ENCODE results near the gene USP20. TPM values are rescaled to one million over a fixed set of nuclear protein-coding genes. Genes with fewer than 3 reads are reported as not detected.

The USP20 gene
- total RNA-seq, 2 experiments from 2014 or later: 37.6 to 48.5 TPM

DNA sequence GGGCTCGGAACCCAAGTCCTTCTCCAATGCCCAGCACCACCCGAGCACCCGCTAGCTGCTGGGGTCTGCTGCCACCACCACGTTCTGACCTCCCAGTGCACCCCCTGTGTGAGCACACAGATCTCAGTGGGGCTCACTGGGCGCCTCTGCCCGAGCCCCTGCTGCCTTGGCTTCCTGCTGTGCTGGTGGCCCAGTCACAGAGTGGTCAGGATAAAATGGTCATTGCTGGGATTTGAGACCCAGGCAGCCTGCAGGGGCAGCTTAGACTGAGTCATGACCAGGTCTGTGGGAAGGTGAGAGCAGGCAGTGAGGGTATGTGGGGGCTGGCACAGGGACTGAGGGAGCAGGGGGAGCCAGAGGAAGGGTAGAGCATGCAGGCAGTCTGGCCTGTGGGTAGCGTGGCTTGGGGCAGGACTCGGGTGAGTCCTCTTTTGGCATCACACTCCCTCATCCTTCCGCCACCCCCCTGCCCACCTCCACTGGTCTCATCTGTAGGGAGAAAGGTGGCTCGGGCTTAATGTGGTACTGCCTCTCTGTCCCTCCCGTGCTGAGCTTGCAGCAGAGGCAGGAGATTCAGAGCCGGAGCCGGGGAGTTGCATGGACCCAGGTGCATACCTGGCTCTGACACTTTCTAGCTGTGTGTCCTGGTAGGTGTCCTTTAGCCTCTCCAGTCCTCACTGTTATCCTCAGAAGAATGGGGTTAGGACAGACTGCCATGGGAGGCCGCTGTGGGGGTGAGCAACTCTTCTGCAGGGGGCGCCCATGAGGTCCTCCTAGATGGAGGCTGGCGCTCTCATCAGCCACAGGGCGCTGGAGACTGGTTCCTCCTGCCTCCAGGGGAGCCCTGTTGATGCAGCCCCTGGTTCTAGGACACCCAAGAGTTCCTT is 32.1 kb downstream of the USP20 start:
- peaks cover 83% of the 10 kb centered on the region for H3K4me1 Mint-ChIP-seq
- H3K27me3 Mint-ChIP-seq: no peaks in the 10 kb centered on the region
- DNase-seq (peak; percentile 61), ATAC-seq (no peak)
- peak overlapping the region; percentile 94 for H3K27ac Mint-ChIP-seq
- ChIA-PET CTCF (interaction anchor here (1.0 to 1.4 kb wide), 2 partner anchors 30 to 239 kb away, joined by 3 to 4 read pairs; no protein-coding TSS in a partner anchor), POLR2A (interaction anchor here (0.6 to 1.6 kb wide), 3 partner anchors 21 to 40 kb away, joined by 3 to 6 read pairs (median 5); no protein-coding TSS in a partner anchor)
- no peaks in the 10 kb centered on the region for H3K9me3 Mint-ChIP-seq (ENCODE audit: low read depth)
- H3K4me3 Mint-ChIP-seq: no peak overlapping the region
- H3K36me3 Mint-ChIP-seq (ENCODE audit: low read depth): peaks cover 37% of the 10 kb centered on the region
- intact Hi-C loops (cut with DNase I, micrococcal nuclease): loop anchor here (2.0 kb wide), 2 partner anchors 17 to 33 kb away; partner anchors contain the start of genes C9orf78 (in 1 of the 2) and USP20 (in 1 of the 2)

- ATAC-seq (no peak), DNase-seq (no peak)
- intact Hi-C loops (cut with DNase I, micrococcal nuclease): loop anchor here in 1 of 2 experiments (2.0 kb wide), 1 partner anchor 33 kb away; the partner anchor contains the start of genes C9orf78 and USP20
- H3K36me3 Mint-ChIP-seq (ENCODE audit: low read depth): peaks cover 35% of the 10 kb centered on the region
- CTCF ChIA-PET: interaction anchor here (1.0 to 1.4 kb wide), 4 partner anchors 29 to 238 kb away, joined by 3 to 6 read pairs (median 4); no protein-coding TSS in a partner anchor
- peaks cover 75% of the 10 kb centered on the region for H3K4me1 Mint-ChIP-seq
- H3K27me3 Mint-ChIP-seq: no peaks in the 10 kb centered on the region
- peak overlapping the region; percentile 94 for H3K27ac Mint-ChIP-seq
- peak overlapping the region; percentile 59 for H3K4me3 Mint-ChIP-seq
- H3K9me3 Mint-ChIP-seq (ENCODE audit: low read depth): no peaks in the 10 kb centered on the region
- POLR2A ChIA-PET: interaction anchor here (0.6 to 1.1 kb wide), 3 partner anchors 19 to 40 kb away, joined by 3 to 6 read pairs (median 3); no protein-coding TSS in a partner anchor
Measured at GRCh38 chr9:129868023-129868871, 33.0 kb downstream of the USP20 start.

- peak overlapping the region; percentile 59 for H3K4me3 Mint-ChIP-seq
- intact Hi-C loops (cut with DNase I, micrococcal nuclease): loop anchor here (1.0 to 2.0 kb wide), 3 partner anchors 15 to 34 kb away; partner anchors contain the start of genes C9orf78 (in 1 of the 2) and USP20 (in 1 of the 2)
- ChIA-PET CTCF (interaction anchor here (1.0 to 1.4 kb wide), 6 partner anchors 16 to 238 kb away, joined by 3 to 6 read pairs (median 4); no protein-coding TSS in a partner anchor), POLR2A (interaction anchor here (0.6 to 1.1 kb wide), 2 partner anchors 18 to 27 kb away, joined by 3 read pairs; no protein-coding TSS in a partner anchor)
- DNase-seq (peak; percentile 92), ATAC-seq (peak; percentile 87)
- H3K27me3 Mint-ChIP-seq: no peaks in the 10 kb centered on the region
- peaks cover 31% of the 10 kb centered on the region for H3K36me3 Mint-ChIP-seq (ENCODE audit: low read depth)
- peak overlapping the region; percentile 90 for H3K27ac Mint-ChIP-seq
- H3K4me1 Mint-ChIP-seq: peaks cover 70% of the 10 kb centered on the region
- no peaks in the 10 kb centered on the region for H3K9me3 Mint-ChIP-seq (ENCODE audit: low read depth)
Measured at GRCh38 chr9:129868872-129869486, 33.7 kb downstream of the USP20 start.

DNA sequence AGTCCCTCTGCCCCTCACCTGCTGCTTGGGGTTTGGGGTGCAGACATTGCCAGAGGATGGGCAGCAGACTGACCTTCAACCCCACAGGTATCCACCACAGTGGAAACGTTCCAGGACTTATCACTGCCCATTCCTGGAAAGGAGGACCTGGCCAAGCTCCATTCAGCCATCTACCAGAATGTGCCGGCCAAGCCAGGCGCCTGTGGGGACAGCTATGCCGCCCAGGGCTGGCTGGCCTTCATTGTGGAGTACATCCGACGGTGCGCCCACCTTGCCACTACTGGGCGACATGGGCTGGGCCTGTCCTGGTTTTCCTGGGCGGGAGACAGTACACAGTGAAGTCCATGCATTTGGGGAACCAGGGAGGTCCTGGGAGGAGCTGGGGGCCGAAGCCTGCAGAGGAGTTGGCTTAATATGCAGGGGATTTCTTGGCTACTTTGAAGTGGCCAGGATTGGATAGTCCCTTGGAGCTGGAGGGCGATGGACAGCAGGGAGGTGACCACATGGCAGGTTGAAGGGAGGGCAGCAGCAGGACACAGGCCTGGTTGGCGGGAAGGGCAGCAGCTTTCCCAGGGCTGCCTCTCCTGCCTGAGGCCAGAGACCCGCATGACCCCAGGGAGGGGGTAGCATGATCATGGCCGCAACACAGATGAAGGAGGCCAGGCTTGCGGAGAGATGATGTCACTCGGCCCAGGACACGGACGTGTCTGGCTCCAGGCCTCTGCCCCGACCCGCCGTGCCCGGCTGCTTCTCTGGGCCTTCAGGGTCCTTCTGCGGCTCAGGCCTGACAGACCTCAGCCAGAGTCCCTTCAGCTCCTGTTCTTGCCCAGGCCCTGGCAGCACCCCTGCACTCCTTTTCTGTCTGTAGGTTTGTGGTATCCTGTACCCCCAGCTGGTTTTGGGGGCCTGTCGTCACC is 34.6 kb downstream of the USP20 start:
- H3K4me1 Mint-ChIP-seq: peaks cover 64% of the 10 kb centered on the region
- intact Hi-C loops (cut with DNase I, micrococcal nuclease): loop anchor here (1.0 to 2.0 kb wide), 3 partner anchors 14 to 35 kb away; partner anchors contain the start of genes C9orf78 (in 1 of the 2) and USP20 (in 1 of the 2)
- no peaks in the 10 kb centered on the region for H3K27me3 Mint-ChIP-seq
- H3K4me3 Mint-ChIP-seq: peak overlapping the region; percentile 59
- ATAC-seq (no peak), DNase-seq (no peak)
- H3K9me3 Mint-ChIP-seq (ENCODE audit: low read depth): no peaks in the 10 kb centered on the region
- H3K36me3 Mint-ChIP-seq (ENCODE audit: low read depth): peaks cover 37% of the 10 kb centered on the region
- ChIA-PET POLR2A (interaction anchor here (0.5 to 0.6 kb wide), 2 partner anchors 158 to 373 kb away, joined by 3 to 5 read pairs; no protein-coding TSS in a partner anchor), CTCF (interaction anchor here (1.3 kb wide), 4 partner anchors 15 to 175 kb away, joined by 3 to 6 read pairs (median 5); no protein-coding TSS in a partner anchor)
- peak overlapping the region; percentile 90 for H3K27ac Mint-ChIP-seq

GRCh38 chr9:129871046-129871445 is 35.8 kb downstream of the USP20 start:
- H3K27ac Mint-ChIP-seq: peak overlapping the region; percentile 90
- no peak for DNase-seq
- no peaks in the 10 kb centered on the region for H3K9me3 Mint-ChIP-seq (ENCODE audit: low read depth)
- H3K4me1 Mint-ChIP-seq: peaks cover 52% of the 10 kb centered on the region
- ChIA-PET CTCF (interaction anchor here (0.6 kb wide), 1 partner anchor 371 kb away, joined by 3 read pairs; no protein-coding TSS in a partner anchor), POLR2A (interaction anchor here (0.6 kb wide), 1 partner anchor 11 kb away, joined by 3 read pairs; no protein-coding TSS in a partner anchor)
- no peak overlapping the region for H3K4me3 Mint-ChIP-seq
- no peak for ATAC-seq
- H3K27me3 Mint-ChIP-seq: no peaks in the 10 kb centered on the region
- intact Hi-C loops (cut with DNase I, micrococcal nuclease): no loop called here
- H3K36me3 Mint-ChIP-seq (ENCODE audit: low read depth): peaks cover 35% of the 10 kb centered on the region

DNA sequence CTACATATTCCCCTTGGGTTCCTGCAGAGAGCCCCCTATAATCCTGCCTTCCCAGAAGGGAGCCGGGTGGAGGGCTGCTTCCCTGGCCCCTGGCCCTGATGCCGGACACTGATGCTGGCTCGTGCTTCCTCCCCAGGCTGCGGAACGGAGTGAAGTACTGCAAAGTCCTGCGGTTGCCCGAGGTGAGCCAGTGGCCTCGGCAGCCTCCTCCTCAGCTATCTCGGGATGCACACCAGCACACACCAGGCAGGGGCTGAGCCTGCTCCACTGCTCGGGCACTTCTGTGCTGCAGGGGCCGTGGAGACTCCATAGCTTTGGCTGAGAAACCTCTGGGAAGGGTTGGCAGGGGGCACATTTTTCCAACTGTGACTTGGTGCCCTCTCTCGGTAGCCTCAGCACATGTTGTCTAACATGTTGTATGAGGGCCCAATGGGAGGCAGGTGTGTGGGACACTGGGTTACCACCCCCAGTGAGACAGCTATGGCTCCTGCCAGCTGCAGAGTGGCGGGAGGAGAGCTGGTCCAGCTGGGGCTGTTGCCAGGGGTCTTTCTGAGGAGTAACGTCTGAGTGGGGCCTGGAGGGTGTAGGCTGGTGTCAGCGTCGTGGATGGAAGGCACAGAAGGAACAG is 38.4 kb downstream of the USP20 start:
- ChIA-PET POLR2A (no interaction called here), CTCF (no interaction called here)
- Mint-ChIP-seq H3K27ac (peak overlapping the region; percentile 63), H3K36me3 (ENCODE audit: low read depth) (peaks cover 33% of the 10 kb centered on the region), H3K4me3 (no peak overlapping the region), H3K9me3 (ENCODE audit: low read depth) (no peaks in the 10 kb centered on the region), H3K27me3 (no peaks in the 10 kb centered on the region), H3K4me1 (peaks cover 27% of the 10 kb centered on the region)
- ATAC-seq (no peak), DNase-seq (no peak)
- intact Hi-C loops (cut with DNase I, micrococcal nuclease): no loop called here

GRCh38 chr9:129874261-129875101 is 39.2 kb downstream of the USP20 start:
- peaks cover 33% of the 10 kb centered on the region for H3K36me3 Mint-ChIP-seq (ENCODE audit: low read depth)
- POLR2A ChIA-PET: no interaction called here
- peak overlapping the region; percentile 33 for H3K27ac Mint-ChIP-seq

DNA sequence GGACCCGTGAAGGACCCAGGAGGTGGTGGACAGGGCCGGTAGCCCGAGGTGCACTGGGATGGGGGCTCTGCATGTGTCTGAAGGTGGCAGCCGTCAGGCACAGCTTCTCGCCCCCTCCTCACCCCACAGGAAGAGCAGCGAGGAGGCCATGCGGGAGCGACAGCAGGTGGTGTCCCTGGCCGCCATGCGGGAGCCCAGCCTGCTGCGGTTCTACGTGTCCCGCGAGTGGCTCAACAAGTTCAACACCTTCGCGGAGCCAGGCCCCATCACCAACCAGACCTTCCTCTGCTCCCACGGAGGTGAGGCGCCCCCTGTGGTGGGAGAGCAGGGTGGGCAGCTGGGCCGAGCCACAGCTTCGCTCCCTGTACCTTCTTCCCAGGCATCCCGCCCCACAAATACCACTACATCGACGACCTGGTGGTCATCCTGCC is 39.9 kb downstream of the USP20 start:
- H3K27ac Mint-ChIP-seq: no peak overlapping the region
- intact Hi-C loops (cut with DNase I, micrococcal nuclease): no loop called here
- POLR2A ChIA-PET: no interaction called here

More at GRCh38 chr9:129874261-129875101, 39.2 kb downstream of the USP20 start:
- Mint-ChIP-seq H3K9me3 (ENCODE audit: low read depth) (no peaks in the 10 kb centered on the region), H3K4me3 (no peak overlapping the region), H3K4me1 (peaks cover 19% of the 10 kb centered on the region), H3K27me3 (no peaks in the 10 kb centered on the region)
- intact Hi-C loops (cut with DNase I, micrococcal nuclease): no loop called here
- ATAC-seq: no peak
- CTCF ChIA-PET: no interaction called here
- no peak for DNase-seq

More for the DNA sequence above, 39.9 kb downstream of the USP20 start:
- ATAC-seq (no peak), DNase-seq (peak; percentile 32)
- CTCF ChIA-PET: interaction anchor here (0.5 kb wide), 1 partner anchor 52 kb away, joined by 3 read pairs; no protein-coding TSS in a partner anchor
- H3K9me3 Mint-ChIP-seq (ENCODE audit: low read depth): no peaks in the 10 kb centered on the region
- H3K36me3 Mint-ChIP-seq (ENCODE audit: low read depth): peaks cover 33% of the 10 kb centered on the region
- H3K4me1 Mint-ChIP-seq: peaks cover 12% of the 10 kb centered on the region
- no peak overlapping the region for H3K4me3 Mint-ChIP-seq
- H3K27me3 Mint-ChIP-seq: no peaks in the 10 kb centered on the region

Measured in activated CD4-positive, alpha-beta T cell treated with anti-CD3 and anti-CD28 coated beads for 36 hours (primary cell).